ENCODE measurements around the gene SLC4A11.

- no peak for TF ChIP-seq CTCF (conservative IDR thresholded peaks at IDR 0.05 in 1 of 2, IDR thresholded peaks at IDR 0.05 in 1 of 2; ENCODE audit: extremely low read depth in 1 of 2, insufficient read depth in 1 of 2, low read depth in 1 of 2, low read length in 2 of 2)
- TF ChIP-seq EZH2 (IDR thresholded peaks at IDR 0.05; ENCODE audit: borderline replicate concordance, low read length): no peak
Observed at GRCh38 chr20:3262566-3262965, 23.6 kb upstream of the SLC4A11 start.
